Parathyroid adenoma (tissue), 2 donors: Measurements from ENCODE around the gene EMSY.
"Not testable (repeated sequence)": the region's sequence is repeated elsewhere in the genome, so short reads cannot be mapped to it uniquely, and the experiment has no call there.

Source experiments
- H2AFZ ChIP-seq: fragments of 300-600 bp; sonication (generic); one replicate; pipeline ENCODE4 v1.7.0; 2017; ENCODE audit warnings: antibody characterized with exemption, mild to moderate bottlenecking
- H3K27ac ChIP-seq: fragments of 300-600 bp; sonication (generic); one replicate; pipeline ENCODE4 v1.7.0; 2017
- H3K27me3 ChIP-seq: fragments of 300-600 bp; sonication (generic); one replicate; pipeline ENCODE4 v1.7.0; 2017; ENCODE audit warnings: low read length; ENCODE audit not compliant: control insufficient read depth, insufficient read depth
- H3K36me3 ChIP-seq: fragments of 300-600 bp; sonication (generic); one replicate; pipeline ENCODE4 v1.7.0; 2017; ENCODE audit warnings: low read length; ENCODE audit not compliant: control insufficient read depth, insufficient read depth
- H3K4me1 ChIP-seq: fragments of 300-600 bp; sonication (generic); one replicate; pipeline ENCODE4 v1.7.0; 2017; ENCODE audit warnings: control low read depth
- H3K4me2 ChIP-seq: fragments of 300-600 bp; sonication (generic); one replicate; pipeline ENCODE4 v1.7.0; 2017; ENCODE audit warnings: low read length
- H3K4me3 ChIP-seq: fragments of 300-600 bp; sonication (generic); one replicate; pipeline ENCODE4 v1.7.0; 2017; ENCODE audit warnings: low read depth, low read length
- H3K79me2 ChIP-seq: fragments of 300-600 bp; sonication (generic); one replicate; pipeline ENCODE4 v1.7.0; 2017; ENCODE audit warnings: control low read depth
- H3K9ac ChIP-seq: fragments of 300-600 bp; sonication (generic); one replicate; pipeline ENCODE4 v1.7.0; 2017; ENCODE audit warnings: mild to moderate bottlenecking
- H3K9me3 ChIP-seq: fragments of 300-600 bp; sonication (generic); one replicate; pipeline ENCODE4 v1.7.0; 2017; ENCODE audit warnings: low read length; ENCODE audit not compliant: control insufficient read depth
- TF ChIP-seq, protein P1 (sequence below): fragments of 300-600 bp; sonication (generic); IDR thresholded peaks from one replicate; pipeline ENCODE4 v1.7.0; 2017; ENCODE audit warnings: antibody characterized with exemption, mild to moderate bottlenecking
- donor health status: primary hyperparathyroidism.

Gene EMSY

DNA sequence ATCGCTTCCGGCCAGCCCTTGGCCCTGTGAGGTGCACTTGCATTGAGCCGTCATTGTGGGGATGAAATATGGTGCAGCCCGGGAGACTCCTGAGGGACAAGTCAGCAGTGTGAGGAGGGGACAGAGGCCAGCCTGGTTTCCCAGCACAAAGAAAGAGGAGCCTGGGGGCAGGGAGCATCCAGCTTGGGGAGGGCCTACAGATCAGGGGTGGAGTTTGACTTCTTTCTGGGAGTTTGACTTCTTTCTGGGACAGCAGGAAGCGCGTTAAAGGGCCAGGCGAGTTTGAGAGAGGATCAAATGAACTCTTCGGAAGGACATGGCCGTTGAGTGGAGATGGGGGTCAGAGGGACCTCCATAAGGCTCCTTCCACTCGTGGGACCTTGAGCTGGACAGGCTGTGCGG, 133.8 kb downstream of the EMSY start:
- Histone ChIP-seq H3K27ac (peak overlapping the region; percentile 88), H3K79me2 (no peaks in the 10 kb centered on the region), H3K4me1 (no peaks in the 10 kb centered on the region), H3K4me3 (no peak overlapping the region), H3K9me3 (no peaks in the 10 kb centered on the region), H2AFZ (no peak overlapping the region), H3K36me3 (no peaks in the 10 kb centered on the region), H3K4me2 (no peak overlapping the region), H3K27me3 (no peaks in the 10 kb centered on the region), H3K9ac (no peak overlapping the region)
- TF ChIP-seq, protein P1, sequence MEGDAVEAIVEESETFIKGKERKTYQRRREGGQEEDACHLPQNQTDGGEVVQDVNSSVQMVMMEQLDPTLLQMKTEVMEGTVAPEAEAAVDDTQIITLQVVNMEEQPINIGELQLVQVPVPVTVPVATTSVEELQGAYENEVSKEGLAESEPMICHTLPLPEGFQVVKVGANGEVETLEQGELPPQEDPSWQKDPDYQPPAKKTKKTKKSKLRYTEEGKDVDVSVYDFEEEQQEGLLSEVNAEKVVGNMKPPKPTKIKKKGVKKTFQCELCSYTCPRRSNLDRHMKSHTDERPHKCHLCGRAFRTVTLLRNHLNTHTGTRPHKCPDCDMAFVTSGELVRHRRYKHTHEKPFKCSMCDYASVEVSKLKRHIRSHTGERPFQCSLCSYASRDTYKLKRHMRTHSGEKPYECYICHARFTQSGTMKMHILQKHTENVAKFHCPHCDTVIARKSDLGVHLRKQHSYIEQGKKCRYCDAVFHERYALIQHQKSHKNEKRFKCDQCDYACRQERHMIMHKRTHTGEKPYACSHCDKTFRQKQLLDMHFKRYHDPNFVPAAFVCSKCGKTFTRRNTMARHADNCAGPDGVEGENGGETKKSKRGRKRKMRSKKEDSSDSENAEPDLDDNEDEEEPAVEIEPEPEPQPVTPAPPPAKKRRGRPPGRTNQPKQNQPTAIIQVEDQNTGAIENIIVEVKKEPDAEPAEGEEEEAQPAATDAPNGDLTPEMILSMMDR: no peak

DNA sequence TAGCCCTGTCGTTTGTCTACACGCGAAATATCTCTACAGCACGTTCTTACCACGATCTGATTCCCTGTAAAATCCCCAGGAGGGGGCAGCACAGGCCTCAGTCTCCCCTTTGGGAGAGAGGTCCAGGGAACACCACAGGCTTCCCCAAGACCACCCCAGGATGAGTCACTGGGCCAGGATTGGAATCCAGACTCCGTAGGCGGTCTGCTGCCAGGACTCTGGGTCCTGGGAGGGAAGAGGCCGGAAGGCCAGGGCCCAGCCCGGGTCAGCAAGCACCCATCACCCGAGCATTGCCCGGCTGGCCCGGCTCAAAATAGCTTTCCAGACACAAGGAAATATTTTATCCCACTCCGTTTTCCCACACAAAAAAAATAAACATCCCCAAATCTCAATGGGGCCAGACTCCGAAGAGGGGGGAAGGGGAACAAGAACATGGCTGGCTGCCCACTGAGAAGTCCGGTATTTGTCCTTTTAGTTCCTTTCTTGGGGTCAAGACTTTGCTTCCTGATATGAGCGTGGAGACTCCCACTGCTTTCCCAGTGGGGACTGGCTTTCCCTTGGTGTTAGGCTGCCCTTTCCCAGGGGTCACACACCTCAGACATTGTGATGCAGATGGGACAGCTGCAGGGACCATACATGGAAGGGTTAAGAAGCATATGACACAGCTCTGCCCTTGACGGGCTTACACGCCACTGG, 134.4 kb downstream of the EMSY start:
- Histone ChIP-seq H2AFZ (no peak overlapping the region), H3K9me3 (no peaks in the 10 kb centered on the region), H3K9ac (no peak overlapping the region), H3K27me3 (no peaks in the 10 kb centered on the region), H3K4me2 (no peak overlapping the region), H3K4me3 (no peak overlapping the region), H3K4me1 (no peaks in the 10 kb centered on the region), H3K36me3 (no peaks in the 10 kb centered on the region), H3K79me2 (no peaks in the 10 kb centered on the region), H3K27ac (peak overlapping the region; percentile 88)
- TF ChIP-seq, protein P1: no peak

DNA sequence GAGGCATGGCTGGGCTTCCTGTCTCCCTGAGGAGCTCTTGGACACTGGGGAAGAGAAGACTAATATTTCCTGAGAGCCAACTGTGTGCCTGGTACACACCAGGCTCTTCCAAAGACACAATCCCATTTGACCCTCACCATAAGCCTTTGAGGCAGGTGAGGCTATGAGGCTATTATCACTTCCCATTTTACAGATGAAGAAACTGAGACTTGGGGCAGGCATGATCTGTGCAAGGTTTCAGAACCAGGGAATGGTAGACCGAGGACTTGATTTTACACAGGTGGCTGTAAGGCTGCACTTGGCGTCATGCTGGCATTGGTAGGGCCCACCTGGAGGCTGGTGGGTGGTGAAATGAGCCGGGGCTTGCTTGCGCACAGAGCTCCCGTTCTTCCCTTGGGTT, 134.9 kb downstream of the EMSY start:
- H3K9ac ChIP-seq: no peak overlapping the region
- H2AFZ ChIP-seq: no peak overlapping the region
- no peak overlapping the region for H3K4me2 ChIP-seq
- no peaks in the 10 kb centered on the region for H3K36me3 ChIP-seq
- H3K79me2 ChIP-seq: no peaks in the 10 kb centered on the region
- no peaks in the 10 kb centered on the region for H3K9me3 ChIP-seq
- H3K27me3 ChIP-seq: no peaks in the 10 kb centered on the region
- no peak overlapping the region for H3K4me3 ChIP-seq
- H3K27ac ChIP-seq: peak overlapping the region; percentile 88
- TF ChIP-seq, protein P1: no peak
- no peaks in the 10 kb centered on the region for H3K4me1 ChIP-seq

DNA sequence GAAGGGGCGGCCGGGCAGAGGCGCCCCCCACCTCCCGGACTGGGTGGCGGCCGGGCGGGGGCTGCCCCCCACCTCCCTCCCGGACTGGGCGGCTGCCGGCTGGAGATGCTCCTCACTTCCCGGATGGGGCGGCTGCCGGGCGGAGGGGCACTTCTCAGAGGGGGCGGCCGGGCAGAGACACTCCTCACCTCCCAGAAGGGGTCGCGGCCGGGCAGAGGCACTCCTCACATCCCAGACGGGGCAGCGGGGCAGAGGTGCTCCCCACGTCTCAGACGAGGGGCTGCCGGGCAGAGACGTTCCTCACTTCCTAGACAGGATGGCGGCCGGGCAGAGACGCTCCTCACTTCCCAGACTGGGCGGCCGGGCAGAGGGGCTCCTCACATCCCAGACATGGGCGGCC, 137.7 kb downstream of the EMSY start:
- H3K4me3 ChIP-seq, H3K9me3 ChIP-seq, H3K9ac ChIP-seq, H2AFZ ChIP-seq, H3K36me3 ChIP-seq, H3K27ac ChIP-seq, H3K4me2 ChIP-seq, H3K4me1 ChIP-seq, H3K27me3 ChIP-seq, H3K79me2 ChIP-seq: not testable (repeated sequence)

DNA sequence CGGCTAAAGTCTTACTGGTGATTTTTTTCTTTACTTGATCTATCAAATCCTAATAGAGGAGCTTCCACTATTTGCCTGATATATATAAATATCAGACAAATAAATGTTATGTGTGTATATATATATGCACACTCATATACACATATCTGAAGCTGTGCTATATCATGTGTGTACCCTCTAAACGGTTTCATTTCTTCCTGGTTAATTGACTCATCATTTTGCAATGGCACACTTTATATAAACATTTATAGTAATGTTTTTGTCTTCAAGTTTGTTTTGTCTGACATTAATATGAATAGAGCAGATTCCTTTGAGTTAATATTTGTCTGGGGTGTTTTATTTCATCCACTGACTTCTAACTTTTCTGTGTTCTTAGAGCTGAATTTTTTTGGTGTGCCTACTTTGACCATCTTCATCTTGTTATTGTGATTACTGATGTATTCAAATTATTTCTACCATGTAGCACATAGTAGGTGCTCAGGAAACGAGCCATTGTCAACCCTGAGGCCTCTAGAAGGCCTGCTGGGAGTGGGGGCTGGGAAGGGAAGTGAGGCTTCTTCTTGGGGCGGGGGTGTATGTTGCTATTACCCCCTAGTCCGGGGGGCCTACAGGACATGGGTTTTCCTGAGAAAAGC, 143.1 kb downstream of the EMSY start:
- H3K4me2 ChIP-seq: no peak overlapping the region
- no peaks in the 10 kb centered on the region for H3K79me2 ChIP-seq
- H3K4me1 ChIP-seq: no peaks in the 10 kb centered on the region
- H3K36me3 ChIP-seq: no peaks in the 10 kb centered on the region
- no peak overlapping the region for H3K9ac ChIP-seq
- no peaks in the 10 kb centered on the region for H3K27me3 ChIP-seq
- peak overlapping the region; percentile 81 for H3K27ac ChIP-seq
- H2AFZ ChIP-seq: no peak overlapping the region
- TF ChIP-seq, protein P1: no peak
- H3K9me3 ChIP-seq: no peaks in the 10 kb centered on the region
- no peak overlapping the region for H3K4me3 ChIP-seq
